ENCODE measurements around the gene ARMH3.

- TF ChIP-seq, protein P1, sequence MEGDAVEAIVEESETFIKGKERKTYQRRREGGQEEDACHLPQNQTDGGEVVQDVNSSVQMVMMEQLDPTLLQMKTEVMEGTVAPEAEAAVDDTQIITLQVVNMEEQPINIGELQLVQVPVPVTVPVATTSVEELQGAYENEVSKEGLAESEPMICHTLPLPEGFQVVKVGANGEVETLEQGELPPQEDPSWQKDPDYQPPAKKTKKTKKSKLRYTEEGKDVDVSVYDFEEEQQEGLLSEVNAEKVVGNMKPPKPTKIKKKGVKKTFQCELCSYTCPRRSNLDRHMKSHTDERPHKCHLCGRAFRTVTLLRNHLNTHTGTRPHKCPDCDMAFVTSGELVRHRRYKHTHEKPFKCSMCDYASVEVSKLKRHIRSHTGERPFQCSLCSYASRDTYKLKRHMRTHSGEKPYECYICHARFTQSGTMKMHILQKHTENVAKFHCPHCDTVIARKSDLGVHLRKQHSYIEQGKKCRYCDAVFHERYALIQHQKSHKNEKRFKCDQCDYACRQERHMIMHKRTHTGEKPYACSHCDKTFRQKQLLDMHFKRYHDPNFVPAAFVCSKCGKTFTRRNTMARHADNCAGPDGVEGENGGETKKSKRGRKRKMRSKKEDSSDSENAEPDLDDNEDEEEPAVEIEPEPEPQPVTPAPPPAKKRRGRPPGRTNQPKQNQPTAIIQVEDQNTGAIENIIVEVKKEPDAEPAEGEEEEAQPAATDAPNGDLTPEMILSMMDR (IDR thresholded peaks at IDR 0.05): no peak
- TF ChIP-seq POLR2AphosphoS5 (IDR thresholded peaks at IDR 0.05): no peak
Measured at GRCh38 chr10:101839416-101840063, 216.4 kb downstream of the ARMH3 start.

All from esophagus muscularis mucosa (tissue), 3 donors.